Measurements from ENCODE around the gene TTC16.

Gene TTC16

DNA sequence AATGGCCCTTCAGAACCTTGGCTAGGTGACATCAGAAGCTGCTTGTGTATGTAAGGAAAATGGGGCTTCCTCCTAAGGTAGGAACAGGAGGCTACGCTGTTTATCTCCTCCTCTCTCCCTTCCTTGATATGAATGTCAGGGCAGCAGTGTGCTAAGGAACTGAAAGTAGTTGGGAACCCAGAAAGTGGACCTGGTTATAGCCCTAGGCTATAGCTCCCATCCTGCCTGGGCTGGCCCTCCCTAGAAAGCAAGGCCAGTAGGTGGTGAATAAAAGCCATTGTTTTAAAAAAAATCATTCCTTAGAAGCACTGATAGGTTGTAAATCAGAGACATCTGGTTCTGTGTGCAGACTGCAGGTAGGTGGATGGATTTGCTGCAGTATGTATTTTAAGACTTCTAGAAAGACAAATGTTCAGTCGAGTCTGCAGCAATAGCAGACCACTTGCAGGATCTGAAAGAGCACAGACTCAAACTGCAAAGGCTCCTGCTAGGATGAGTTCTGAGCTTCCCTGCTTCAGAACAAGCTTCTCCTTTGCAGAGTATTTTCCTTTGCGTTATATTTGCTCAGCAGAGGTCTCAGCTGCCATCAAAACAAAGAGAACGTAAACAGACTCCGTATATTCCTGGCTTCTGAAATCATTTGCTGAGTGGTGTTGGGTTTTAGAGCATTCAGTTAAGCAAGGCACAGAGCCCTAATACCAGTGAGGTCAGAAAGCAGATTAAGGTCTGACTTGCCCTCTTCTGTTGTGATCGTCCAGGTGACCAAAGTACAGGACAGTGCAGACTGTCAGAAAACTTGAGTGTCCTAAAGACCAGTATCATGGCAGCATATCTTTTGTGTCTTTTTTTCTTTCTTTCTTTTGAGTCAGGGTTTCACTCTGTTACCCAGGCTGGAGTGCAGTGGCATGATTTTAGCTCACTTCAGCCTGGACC is 29.2 kb upstream of the TTC16 start:
- ChIA-PET POLR2A (no interaction called here), CTCF (interaction anchor here (2.3 kb wide), 1 partner anchor 48 kb away, joined by 6 read pairs; the partner anchor contains the start of gene TOR2A)
- DNase-seq (ENCODE audit: low read depth, low spot score) = no peak
- H3K4me3 ChIP-seq (ENCODE audit: low read depth, low read length) = no peak overlapping the region
- TF ChIP-seq, protein P1, sequence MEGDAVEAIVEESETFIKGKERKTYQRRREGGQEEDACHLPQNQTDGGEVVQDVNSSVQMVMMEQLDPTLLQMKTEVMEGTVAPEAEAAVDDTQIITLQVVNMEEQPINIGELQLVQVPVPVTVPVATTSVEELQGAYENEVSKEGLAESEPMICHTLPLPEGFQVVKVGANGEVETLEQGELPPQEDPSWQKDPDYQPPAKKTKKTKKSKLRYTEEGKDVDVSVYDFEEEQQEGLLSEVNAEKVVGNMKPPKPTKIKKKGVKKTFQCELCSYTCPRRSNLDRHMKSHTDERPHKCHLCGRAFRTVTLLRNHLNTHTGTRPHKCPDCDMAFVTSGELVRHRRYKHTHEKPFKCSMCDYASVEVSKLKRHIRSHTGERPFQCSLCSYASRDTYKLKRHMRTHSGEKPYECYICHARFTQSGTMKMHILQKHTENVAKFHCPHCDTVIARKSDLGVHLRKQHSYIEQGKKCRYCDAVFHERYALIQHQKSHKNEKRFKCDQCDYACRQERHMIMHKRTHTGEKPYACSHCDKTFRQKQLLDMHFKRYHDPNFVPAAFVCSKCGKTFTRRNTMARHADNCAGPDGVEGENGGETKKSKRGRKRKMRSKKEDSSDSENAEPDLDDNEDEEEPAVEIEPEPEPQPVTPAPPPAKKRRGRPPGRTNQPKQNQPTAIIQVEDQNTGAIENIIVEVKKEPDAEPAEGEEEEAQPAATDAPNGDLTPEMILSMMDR (IDR thresholded peaks at IDR 0.05; ENCODE audit: insufficient read depth, low read length, missing control alignments) = no peak

DNA sequence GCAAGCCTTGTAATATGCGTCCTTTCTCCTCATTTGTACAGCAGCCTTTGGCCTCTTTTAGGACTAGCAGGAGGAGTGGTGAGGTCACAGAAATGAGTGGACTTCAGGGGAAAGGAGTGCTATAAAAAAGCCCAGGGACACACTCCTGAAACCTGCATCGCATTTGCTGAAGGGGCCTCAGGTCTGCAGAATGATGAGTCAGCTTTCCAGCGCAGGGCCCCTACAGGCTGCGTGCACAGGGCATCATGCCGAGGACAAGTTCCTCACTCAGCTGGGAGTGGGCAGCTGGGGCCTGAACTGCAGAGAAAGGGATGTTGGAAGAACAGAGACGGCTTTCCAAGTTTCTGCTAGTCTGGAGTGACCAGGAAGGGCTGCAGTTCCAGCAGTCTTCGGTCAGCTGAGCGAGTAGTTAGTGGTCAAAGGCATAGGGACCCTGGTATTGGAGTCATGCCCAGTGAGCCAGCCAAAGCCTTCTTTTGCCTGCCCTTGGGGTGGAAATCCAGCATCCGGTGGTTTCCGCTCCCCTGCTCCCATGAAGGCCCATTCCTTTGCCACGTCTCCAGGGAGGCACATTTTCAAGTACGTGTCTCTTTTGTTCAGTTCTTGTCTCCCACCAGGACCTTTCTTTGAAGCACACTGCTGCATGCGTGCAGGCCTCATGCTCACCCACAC is 26.4 kb upstream of the TTC16 start:
- TF ChIP-seq, protein P1 (IDR thresholded peaks at IDR 0.05; ENCODE audit: insufficient read depth, low read length, missing control alignments) = no peak
- ChIA-PET POLR2A (no interaction called here), CTCF (interaction anchor here (2.1 kb wide), 1 partner anchor 45 kb away, joined by 4 read pairs; the partner anchor contains the start of gene TOR2A)
- no peak for DNase-seq (ENCODE audit: low read depth, low spot score)
- no peak overlapping the region for H3K4me3 ChIP-seq (ENCODE audit: low read depth, low read length)

DNA sequence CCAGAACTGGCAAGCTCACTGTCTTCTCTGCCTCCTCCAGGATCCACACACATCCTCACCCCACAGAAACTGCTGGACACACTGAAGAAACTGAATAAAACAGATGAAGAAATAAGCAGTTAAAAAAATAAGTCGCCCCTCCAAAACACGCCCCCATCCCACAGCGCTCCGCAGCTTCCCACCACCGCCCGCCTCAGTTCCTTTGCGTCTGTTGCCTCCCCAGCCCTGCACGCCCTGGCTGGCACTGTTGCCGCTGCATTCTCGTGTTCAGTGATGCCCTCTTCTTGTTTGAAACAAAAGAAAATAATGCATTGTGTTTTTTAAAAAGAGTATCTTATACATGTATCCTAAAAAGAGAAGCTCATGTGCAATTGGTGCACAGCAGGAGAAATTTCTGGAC is 25.1 kb upstream of the TTC16 start:
- H3K4me3 ChIP-seq (ENCODE audit: low read depth, low read length) = no peak overlapping the region
- ChIA-PET CTCF (interaction anchor here (2.1 kb wide), 1 partner anchor 44 kb away, joined by 4 read pairs; the partner anchor contains the start of gene TOR2A), POLR2A (no interaction called here)
- TF ChIP-seq, protein P1 (IDR thresholded peaks at IDR 0.05; ENCODE audit: insufficient read depth, low read length, missing control alignments) = no peak
- no peak for DNase-seq (ENCODE audit: low read depth, low spot score)

DNA sequence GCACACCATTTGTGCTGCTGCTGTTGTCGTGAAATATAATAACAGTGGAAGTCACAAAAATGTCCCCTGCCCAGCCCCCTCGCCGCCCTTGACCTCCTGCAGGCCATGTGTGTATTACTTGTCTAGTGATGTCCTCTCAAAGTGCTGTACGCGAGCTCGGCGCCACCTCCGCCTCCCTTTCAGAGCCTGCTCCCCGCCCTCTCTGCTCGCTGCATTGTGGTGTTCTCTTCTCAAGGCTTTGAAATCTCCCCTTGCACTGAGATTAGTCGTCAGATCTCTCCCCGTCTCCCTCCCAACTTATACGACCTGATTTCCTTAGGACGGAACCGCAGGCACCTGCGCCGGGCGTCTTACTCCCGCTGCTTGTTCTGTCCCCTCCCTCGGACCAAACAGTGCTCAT is 23.8 kb upstream of the TTC16 start:
- DNase-seq (ENCODE audit: low read depth, low spot score) = no peak
- TF ChIP-seq, protein P1 (IDR thresholded peaks at IDR 0.05; ENCODE audit: insufficient read depth, low read length, missing control alignments) = no peak
- CTCF ChIA-PET = no interaction called here
- POLR2A ChIA-PET = interaction anchor here (1.2 kb wide), 1 partner anchor 8 kb away, joined by 3 read pairs; no protein-coding TSS in a partner anchor
- H3K4me3 ChIP-seq (ENCODE audit: low read depth, low read length) = no peak overlapping the region

DNA sequence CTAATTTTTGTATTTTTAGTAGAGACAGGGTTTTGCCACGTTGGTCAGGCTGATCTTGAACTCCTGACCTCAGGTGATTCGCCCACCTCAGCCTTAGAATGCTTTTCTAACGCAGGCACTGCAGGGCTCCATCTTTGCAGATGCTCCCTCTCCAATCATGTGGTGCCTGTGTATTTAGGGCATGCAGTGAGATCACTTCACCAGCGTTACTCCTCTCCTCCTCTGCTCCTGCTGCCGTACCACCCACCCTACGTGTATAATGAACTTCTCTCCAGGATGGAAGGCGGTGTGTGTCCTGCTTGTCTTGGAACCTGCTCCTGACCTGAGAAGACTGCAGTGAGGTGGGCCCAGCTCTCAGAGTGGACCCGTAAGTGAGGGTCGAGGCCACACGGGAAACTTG is 22.7 kb upstream of the TTC16 start:
- ChIA-PET CTCF (no interaction called here), POLR2A (interaction anchor here (1.2 kb wide), 1 partner anchor 9 kb away, joined by 3 read pairs; no protein-coding TSS in a partner anchor)
- H3K4me3 ChIP-seq (ENCODE audit: low read depth, low read length) = no peak overlapping the region
- TF ChIP-seq, protein P1 (IDR thresholded peaks at IDR 0.05; ENCODE audit: insufficient read depth, low read length, missing control alignments) = no peak
- no peak for DNase-seq (ENCODE audit: low read depth, low spot score)

DNA sequence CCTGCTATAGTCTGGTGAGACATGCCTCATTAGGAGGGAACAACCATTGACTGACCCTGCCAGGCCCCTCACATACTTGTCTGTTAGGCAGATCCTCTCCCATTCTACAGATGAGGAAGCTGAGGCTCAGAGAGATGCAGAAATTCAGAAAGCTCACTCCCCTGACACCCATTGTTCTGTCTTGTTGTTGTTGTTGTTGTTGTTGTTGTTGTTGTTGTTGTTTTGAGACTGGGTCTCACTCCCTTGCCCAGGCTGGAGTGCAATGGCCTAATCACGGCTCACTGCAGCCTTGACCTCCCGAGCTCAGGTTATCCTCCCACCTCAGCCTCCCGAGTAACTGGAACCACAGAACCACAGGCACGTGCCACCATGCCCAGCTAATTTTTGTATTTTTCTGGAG is 22.2 kb upstream of the TTC16 start:
- ChIA-PET POLR2A (no interaction called here), CTCF (interaction anchor here (2.7 kb wide), 1 partner anchor 41 kb away, joined by 9 read pairs; the partner anchor contains the start of gene TOR2A)
- no peak for DNase-seq (ENCODE audit: low read depth, low spot score)
- H3K4me3 ChIP-seq (ENCODE audit: low read depth, low read length) = no peak overlapping the region
- TF ChIP-seq, protein P1 (IDR thresholded peaks at IDR 0.05; ENCODE audit: insufficient read depth, low read length, missing control alignments) = no peak

All from AG04449 (cell line).